Liver (tissue), 9 donors: ENCODE data around the gene CNKSR3. TPM values are rescaled to one million over a fixed set of nuclear protein-coding genes. Genes with fewer than 3 reads are reported as not detected.

Experiments used
- DNase-seq: peaks from one replicate; pipeline ENCODE4 v3.0.0-alpha.2; 2017; ENCODE audit warnings: low spot score
- H3K27ac ChIP-seq, 2 donors: one replicate each; pipeline ENCODE4 v1.7.0; 2013; ENCODE audit warnings: inconsistent platforms in 2 of 2, low read length in 2 of 2, control low read depth in 1 of 2, low read depth in 1 of 2, mild to moderate bottlenecking in 1 of 2
- H3K27me3 ChIP-seq, 4 donors: one replicate each; pipeline versions ENCODE4 v1.6.1 to v1.7.0; 2013; ENCODE audit warnings: low read length in 3 of 4, inconsistent platforms in 1 of 4, mild to moderate bottlenecking in 1 of 4, moderate library complexity in 1 of 4; ENCODE audit not compliant: control insufficient read depth in 4 of 4, insufficient read depth in 4 of 4
- H3K36me3 ChIP-seq, 4 donors: one replicate each; pipeline versions ENCODE4 v1.6.1 to v1.7.0; 2013; ENCODE audit warnings: low read length in 3 of 4, mild to moderate bottlenecking in 3 of 4, low read depth in 1 of 4, moderate library complexity in 1 of 4; ENCODE audit not compliant: control insufficient read depth in 4 of 4, insufficient read depth in 3 of 4
- H3K4me1 ChIP-seq, 4 donors: one replicate each; pipeline versions ENCODE4 v1.6.1 to v1.7.0; 2013; ENCODE audit warnings: low read length in 3 of 4, mild to moderate bottlenecking in 3 of 4, moderate library complexity in 1 of 4; ENCODE audit not compliant: control insufficient read depth in 4 of 4, insufficient read depth in 4 of 4
- H3K4me3 ChIP-seq, 3 donors: one replicate each; pipeline versions ENCODE4 v1.6.1 to v1.7.0; 2013; ENCODE audit warnings: low read length in 3 of 3, control low read depth in 1 of 3, low read depth in 1 of 3, mild to moderate bottlenecking in 1 of 3
- H3K9ac ChIP-seq, 2 donors: one replicate each; pipeline ENCODE4 v1.7.0; 2013; ENCODE audit warnings: low read length in 2 of 2, mild to moderate bottlenecking in 2 of 2, moderate library complexity in 2 of 2, control low read depth in 1 of 2, low read depth in 1 of 2
- H3K9me3 ChIP-seq, 4 donors: one replicate each; pipeline versions ENCODE4 v1.6.1 to v1.7.0; 2013; ENCODE audit warnings: low read length in 3 of 4; ENCODE audit not compliant: control insufficient read depth in 4 of 4
- FOXA1 ChIP-seq: IDR thresholded peaks from 2 replicates; pipeline ENCODE4 v1.6.1; 2016; ENCODE audit warnings: antibody characterized with exemption
- FOXA2 ChIP-seq: IDR thresholded peaks from 2 replicates; pipeline ENCODE4 v1.6.1; 2016; ENCODE audit warnings: antibody characterized with exemption
- HNF4G ChIP-seq: IDR thresholded peaks from 2 replicates; pipeline ENCODE4 v1.6.1; 2016; ENCODE audit warnings: antibody characterized with exemption
- JUND ChIP-seq, 2 donors: IDR thresholded peaks; 2 replicates each; pipeline ENCODE4 v1.6.1; 2016; ENCODE audit warnings: antibody characterized with exemption in 2 of 2
- NR2F2 ChIP-seq: IDR thresholded peaks from 2 replicates; pipeline ENCODE4 v1.6.1; 2016; ENCODE audit warnings: antibody characterized with exemption
- RXRA ChIP-seq, 2 donors: IDR thresholded peaks; 2 replicates each; pipeline ENCODE4 v1.6.1; 2017 to 2018; ENCODE audit warnings: antibody characterized with exemption in 2 of 2, mild to moderate bottlenecking in 1 of 2
- SP1 ChIP-seq: IDR thresholded peaks from 2 replicates; pipeline ENCODE4 v1.6.1; 2018; ENCODE audit warnings: antibody characterized with exemption, mild to moderate bottlenecking
- WGBS: extraction: QIAGEN DNeasy Blood & Tissue Kit; methylation state at CpG from one replicate; pipeline ENCODE4 v1.1.7; 2013; 5-methylcytosine and 5-hydroxymethylcytosine counted together
- polyA plus RNA-seq, 2 donors: library from polyadenylated mRNA; stranded (reverse) in 1 of 2; unstranded in 1 of 2; fragments of 200-250 nt in 1 of 2; fragments of >200 nt in 1 of 2; fragmentation: Nextera tagmentation in 1 of 2; extraction: Ambion mirVana in 1 of 2; gene quantifications; one replicate each; pipeline versions ENCODE4 v1.2.1 to v1.2.3, GENCODE V29; 2013 to 2015
- total RNA-seq, 2 donors: library from RNA; depleted of rRNA; stranded (reverse); fragments of >200 nt; gene quantifications; one replicate each; pipeline ENCODE4 v1.2.3, GENCODE V29; 2014
- TF ChIP-seq, protein P1 (sequence below): IDR thresholded peaks from 2 replicates; pipeline ENCODE4 v1.6.1; 2016; ENCODE audit warnings: antibody characterized with exemption, mild to moderate bottlenecking
- TF ChIP-seq, protein P2 (sequence below): IDR thresholded peaks from 2 replicates; pipeline ENCODE4 v1.6.1; 2016; ENCODE audit warnings: antibody characterized with exemption
- TF ChIP-seq, protein P3 (sequence below): IDR thresholded peaks from 2 replicates; pipeline ENCODE4 v1.6.1; 2016; ENCODE audit warnings: antibody characterized with exemption
- donor health status: healthy.
- donor health status: healthy.
- donor health status: healthy.
- donor health status: healthy.
- donor health status: healthy.

The CNKSR3 gene
- total and polyA plus RNA-seq, 4 donors: 6.4 to 22.7 (median 15.0) TPM

- Histone ChIP-seq H3K27ac (no peak overlapping the region), H3K4me1 (peaks cover 0 to 1% (median 0%) of the 10 kb centered on the region in 4 donors), H3K36me3 (no peaks in the 10 kb centered on the region), H3K9me3 (peaks cover 0 to 4% (median 3%) of the 10 kb centered on the region in 4 donors), H3K9ac (no peak overlapping the region), H3K4me3 (no peak overlapping the region), H3K27me3 (no peaks in the 10 kb centered on the region)
- WGBS: 96% methylated on average over 4 of the region's 4 CpGs
- no peak for DNase-seq
- TF ChIP-seq, protein P1, sequence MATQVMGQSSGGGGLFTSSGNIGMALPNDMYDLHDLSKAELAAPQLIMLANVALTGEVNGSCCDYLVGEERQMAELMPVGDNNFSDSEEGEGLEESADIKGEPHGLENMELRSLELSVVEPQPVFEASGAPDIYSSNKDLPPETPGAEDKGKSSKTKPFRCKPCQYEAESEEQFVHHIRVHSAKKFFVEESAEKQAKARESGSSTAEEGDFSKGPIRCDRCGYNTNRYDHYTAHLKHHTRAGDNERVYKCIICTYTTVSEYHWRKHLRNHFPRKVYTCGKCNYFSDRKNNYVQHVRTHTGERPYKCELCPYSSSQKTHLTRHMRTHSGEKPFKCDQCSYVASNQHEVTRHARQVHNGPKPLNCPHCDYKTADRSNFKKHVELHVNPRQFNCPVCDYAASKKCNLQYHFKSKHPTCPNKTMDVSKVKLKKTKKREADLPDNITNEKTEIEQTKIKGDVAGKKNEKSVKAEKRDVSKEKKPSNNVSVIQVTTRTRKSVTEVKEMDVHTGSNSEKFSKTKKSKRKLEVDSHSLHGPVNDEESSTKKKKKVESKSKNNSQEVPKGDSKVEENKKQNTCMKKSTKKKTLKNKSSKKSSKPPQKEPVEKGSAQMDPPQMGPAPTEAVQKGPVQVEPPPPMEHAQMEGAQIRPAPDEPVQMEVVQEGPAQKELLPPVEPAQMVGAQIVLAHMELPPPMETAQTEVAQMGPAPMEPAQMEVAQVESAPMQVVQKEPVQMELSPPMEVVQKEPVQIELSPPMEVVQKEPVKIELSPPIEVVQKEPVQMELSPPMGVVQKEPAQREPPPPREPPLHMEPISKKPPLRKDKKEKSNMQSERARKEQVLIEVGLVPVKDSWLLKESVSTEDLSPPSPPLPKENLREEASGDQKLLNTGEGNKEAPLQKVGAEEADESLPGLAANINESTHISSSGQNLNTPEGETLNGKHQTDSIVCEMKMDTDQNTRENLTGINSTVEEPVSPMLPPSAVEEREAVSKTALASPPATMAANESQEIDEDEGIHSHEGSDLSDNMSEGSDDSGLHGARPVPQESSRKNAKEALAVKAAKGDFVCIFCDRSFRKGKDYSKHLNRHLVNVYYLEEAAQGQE: no peak
- no peak for TF ChIP-seq FOXA1
- no peak for TF ChIP-seq JUND (IDR thresholded peaks at IDR 0.05)
- no peak for TF ChIP-seq FOXA2
- TF ChIP-seq, protein P2, sequence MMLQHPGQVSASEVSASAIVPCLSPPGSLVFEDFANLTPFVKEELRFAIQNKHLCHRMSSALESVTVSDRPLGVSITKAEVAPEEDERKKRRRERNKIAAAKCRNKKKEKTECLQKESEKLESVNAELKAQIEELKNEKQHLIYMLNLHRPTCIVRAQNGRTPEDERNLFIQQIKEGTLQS: no peak
- TF ChIP-seq SP1: no peak
- TF ChIP-seq, protein P3, sequence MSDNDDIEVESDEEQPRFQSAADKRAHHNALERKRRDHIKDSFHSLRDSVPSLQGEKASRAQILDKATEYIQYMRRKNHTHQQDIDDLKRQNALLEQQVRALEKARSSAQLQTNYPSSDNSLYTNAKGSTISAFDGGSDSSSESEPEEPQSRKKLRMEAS: no peak
Observed at GRCh38 chr6:154381548-154381947, 128.9 kb downstream of the CNKSR3 start.

- H3K4me1 ChIP-seq: peaks cover 0 to 1% (median 0%) of the 10 kb centered on the region in 4 donors
- H3K9ac ChIP-seq: no peak overlapping the region
- 29% methylated on average over 2 of the region's 2 CpGs for WGBS
- H3K27me3 ChIP-seq: no peaks in the 10 kb centered on the region
- no peak for DNase-seq
- H3K27ac ChIP-seq: no peak overlapping the region
- TF ChIP-seq RXRA (IDR thresholded peaks at IDR 0.05) (peak in 1 of 2 donors; percentile 6), JUND (IDR thresholded peaks at IDR 0.05) (no peak)
- H3K9me3 ChIP-seq: peaks cover 0 to 4% (median 3%) of the 10 kb centered on the region in 4 donors
- no peak overlapping the region for H3K4me3 ChIP-seq
- H3K36me3 ChIP-seq: no peaks in the 10 kb centered on the region
Observed at GRCh38 chr6:154380741-154381140, 129.7 kb downstream of the CNKSR3 start.

- Histone ChIP-seq H3K27ac (no peak overlapping the region), H3K9me3 (peaks cover 0 to 4% (median 3%) of the 10 kb centered on the region in 4 donors), H3K27me3 (no peaks in the 10 kb centered on the region), H3K4me1 (peaks cover 0 to 1% (median 0%) of the 10 kb centered on the region in 4 donors), H3K4me3 (no peak overlapping the region), H3K9ac (no peak overlapping the region), H3K36me3 (no peaks in the 10 kb centered on the region)
- no peak for DNase-seq
- WGBS: 100% methylated on average over 3 of the region's 3 CpGs
- TF ChIP-seq NR2F2 (no peak), JUND (IDR thresholded peaks at IDR 0.05) (no peak), HNF4G (no peak)
- TF ChIP-seq, protein P1: no peak
Observed at GRCh38 chr6:154379585-154379984, 130.9 kb downstream of the CNKSR3 start.
